ENCODE data around the gene MCTP2. TPM values are rescaled to one million over a fixed set of nuclear protein-coding genes. Genes with fewer than 3 reads are reported as not detected.

MCTP2 gene
- total RNA-seq, 2 experiments from 2014 or later, result 26.1 to 28.5 TPM

DNA sequence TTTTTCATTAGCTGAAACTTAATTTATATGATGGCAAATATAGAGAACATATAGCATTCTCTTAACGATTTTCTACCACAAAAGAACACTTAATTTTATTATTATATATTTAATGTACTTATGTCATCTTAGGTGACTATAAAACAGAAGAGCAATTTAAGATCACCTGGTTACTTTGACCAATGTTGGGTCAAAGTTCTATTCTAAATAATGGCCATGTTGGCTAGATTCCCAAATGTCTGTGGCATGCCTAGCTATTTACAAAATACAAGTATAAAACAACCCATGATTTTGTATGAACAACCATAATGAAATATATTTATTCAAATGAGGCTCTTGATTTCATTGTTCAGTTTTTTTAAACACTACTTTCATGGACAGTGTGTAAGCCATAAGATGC is 200.9 kb downstream of the MCTP2 start:
- H3K4me3 Mint-ChIP-seq, result no peak overlapping the region
- POLR2A ChIA-PET, result no interaction called here
- peaks cover 2% of the 10 kb centered on the region for H3K9me3 Mint-ChIP-seq

DNA sequence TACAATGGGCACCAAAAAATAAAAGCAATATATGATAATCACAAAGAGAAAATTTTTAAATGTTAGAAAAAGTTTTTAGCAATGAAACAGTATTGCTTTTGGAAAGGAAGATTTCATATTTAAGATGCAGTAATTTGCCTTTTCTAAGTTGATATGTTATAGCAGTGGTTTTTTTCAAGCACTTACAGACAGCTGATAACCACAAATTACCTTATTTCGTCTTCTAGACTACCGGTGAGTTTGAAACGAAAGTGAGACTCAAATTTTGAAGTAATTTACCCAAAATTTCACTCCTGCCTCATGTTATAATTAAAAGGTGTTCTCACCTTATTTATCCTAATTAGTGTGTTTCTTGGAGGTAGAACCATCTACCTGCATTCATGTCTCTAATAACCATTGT is 207.8 kb downstream of the MCTP2 start:
- Mint-ChIP-seq H3K27ac (no peak overlapping the region), H3K4me1 (no peaks in the 10 kb centered on the region), H3K4me3 (no peak overlapping the region), H3K27me3 (no peaks in the 10 kb centered on the region), H3K9me3 (no peaks in the 10 kb centered on the region), H3K36me3 (peaks cover 12% of the 10 kb centered on the region)
- ATAC-seq (ENCODE audit: low read depth), result no peak
- no peak for DNase-seq
- POLR2A ChIA-PET, result no interaction called here

More for the DNA sequence above, 200.9 kb downstream of the MCTP2 start:
- H3K27me3 Mint-ChIP-seq, result no peaks in the 10 kb centered on the region
- peaks cover 2% of the 10 kb centered on the region for H3K4me1 Mint-ChIP-seq
- H3K27ac Mint-ChIP-seq, result no peak overlapping the region
- DNase-seq (no peak), ATAC-seq (ENCODE audit: low read depth) (no peak)
- H3K36me3 Mint-ChIP-seq, result peaks cover 2% of the 10 kb centered on the region

DNA sequence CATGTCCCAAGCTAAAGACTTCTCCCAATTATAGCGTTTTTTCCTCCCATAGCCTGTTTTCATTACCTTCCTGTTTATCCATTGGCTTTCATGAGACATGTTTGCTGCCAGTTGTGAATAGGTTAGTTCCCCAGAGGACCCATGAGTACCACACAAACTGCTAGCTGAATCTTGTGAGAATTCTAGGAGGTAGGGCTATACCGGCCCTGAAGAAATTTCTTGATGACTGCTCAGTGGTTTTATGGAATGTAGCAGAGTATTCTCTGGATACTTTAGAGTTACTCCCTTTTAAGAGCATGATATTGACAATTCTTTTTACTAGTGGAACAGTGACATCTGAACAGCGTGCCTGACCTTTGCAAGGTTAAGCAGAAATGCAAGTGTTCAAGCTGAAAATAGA is 210.4 kb downstream of the MCTP2 start:
- Mint-ChIP-seq H3K27ac (no peak overlapping the region), H3K36me3 (peaks cover 20% of the 10 kb centered on the region), H3K27me3 (no peaks in the 10 kb centered on the region), H3K4me3 (no peak overlapping the region), H3K4me1 (no peaks in the 10 kb centered on the region), H3K9me3 (no peaks in the 10 kb centered on the region)
- POLR2A ChIA-PET, result no interaction called here
- ATAC-seq (ENCODE audit: low read depth), result no peak
- no peak for DNase-seq

DNA sequence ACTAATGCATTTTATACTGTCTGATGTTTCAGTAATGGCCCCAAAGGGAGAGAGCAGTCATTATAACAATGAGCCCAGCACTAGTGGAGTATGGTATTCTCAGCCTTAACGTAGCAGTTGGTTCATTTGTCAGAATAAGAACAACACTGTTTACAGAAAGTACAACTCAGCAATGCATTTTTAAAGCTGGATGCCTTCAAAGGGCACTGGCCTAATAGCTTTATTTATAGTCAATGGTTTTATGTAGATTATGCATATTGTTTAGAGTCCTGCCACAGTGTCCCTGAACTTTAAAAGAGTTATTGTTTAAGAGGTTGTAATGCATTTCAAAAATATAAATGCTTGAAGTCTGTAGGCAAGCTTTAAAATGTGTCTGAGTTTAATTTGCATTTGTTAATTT is 211.1 kb downstream of the MCTP2 start:
- Mint-ChIP-seq H3K27ac (no peak overlapping the region), H3K36me3 (peaks cover 22% of the 10 kb centered on the region), H3K27me3 (no peaks in the 10 kb centered on the region), H3K4me1 (no peaks in the 10 kb centered on the region), H3K9me3 (no peaks in the 10 kb centered on the region), H3K4me3 (no peak overlapping the region)
- POLR2A ChIA-PET, result no interaction called here
- DNase-seq (no peak), ATAC-seq (ENCODE audit: low read depth) (no peak)

- DNase-seq, result no peak
- no peaks in the 10 kb centered on the region for H3K4me1 Mint-ChIP-seq
- H3K9me3 Mint-ChIP-seq, result no peaks in the 10 kb centered on the region
- POLR2A ChIA-PET, result no interaction called here
- H3K4me3 Mint-ChIP-seq, result no peak overlapping the region
- H3K36me3 Mint-ChIP-seq, result peaks cover 22% of the 10 kb centered on the region
- H3K27me3 Mint-ChIP-seq, result no peaks in the 10 kb centered on the region
- ATAC-seq (ENCODE audit: low read depth), result no peak
- H3K27ac Mint-ChIP-seq, result no peak overlapping the region
These were observed 211.8 kb downstream of the MCTP2 start for GRCh38 chr15:94443186-94443585.

- H3K36me3 Mint-ChIP-seq, result peaks cover 18% of the 10 kb centered on the region
- POLR2A ChIA-PET, result no interaction called here
- ATAC-seq (ENCODE audit: low read depth) (no peak), DNase-seq (no peak)
- H3K27me3 Mint-ChIP-seq, result no peaks in the 10 kb centered on the region
- H3K9me3 Mint-ChIP-seq, result no peaks in the 10 kb centered on the region
- no peaks in the 10 kb centered on the region for H3K4me1 Mint-ChIP-seq
- H3K27ac Mint-ChIP-seq, result no peak overlapping the region
- H3K4me3 Mint-ChIP-seq, result no peak overlapping the region
These were observed 214.3 kb downstream of the MCTP2 start for GRCh38 chr15:94445566-94446160.

- H3K9me3 Mint-ChIP-seq, result no peaks in the 10 kb centered on the region
- H3K27ac Mint-ChIP-seq, result no peak overlapping the region
- peaks cover 15% of the 10 kb centered on the region for H3K36me3 Mint-ChIP-seq
- POLR2A ChIA-PET, result no interaction called here
- H3K27me3 Mint-ChIP-seq, result no peaks in the 10 kb centered on the region
- DNase-seq, result no peak
- no peak for ATAC-seq (ENCODE audit: low read depth)
- no peaks in the 10 kb centered on the region for H3K4me1 Mint-ChIP-seq
- H3K4me3 Mint-ChIP-seq, result no peak overlapping the region
These were observed 215.1 kb downstream of the MCTP2 start for GRCh38 chr15:94446441-94446840.

GRCh38 chr15:94451466-94451865 is 220.1 kb downstream of the MCTP2 start:
- H3K4me1 Mint-ChIP-seq, result no peaks in the 10 kb centered on the region
- POLR2A ChIA-PET, result no interaction called here
- DNase-seq (no peak), ATAC-seq (ENCODE audit: low read depth) (no peak)
- no peaks in the 10 kb centered on the region for H3K27me3 Mint-ChIP-seq
- no peaks in the 10 kb centered on the region for H3K9me3 Mint-ChIP-seq
- H3K4me3 Mint-ChIP-seq, result no peak overlapping the region
- no peak overlapping the region for H3K27ac Mint-ChIP-seq
- H3K36me3 Mint-ChIP-seq, result peaks cover 3% of the 10 kb centered on the region

- Mint-ChIP-seq H3K27me3 (no peaks in the 10 kb centered on the region), H3K27ac (no peak overlapping the region), H3K36me3 (peaks cover 5% of the 10 kb centered on the region), H3K4me1 (no peaks in the 10 kb centered on the region), H3K4me3 (no peak overlapping the region), H3K9me3 (no peaks in the 10 kb centered on the region)
- POLR2A ChIA-PET, result no interaction called here
- ATAC-seq (ENCODE audit: low read depth) (no peak), DNase-seq (no peak)
These were observed 222.0 kb downstream of the MCTP2 start for GRCh38 chr15:94453227-94453988.

DNA sequence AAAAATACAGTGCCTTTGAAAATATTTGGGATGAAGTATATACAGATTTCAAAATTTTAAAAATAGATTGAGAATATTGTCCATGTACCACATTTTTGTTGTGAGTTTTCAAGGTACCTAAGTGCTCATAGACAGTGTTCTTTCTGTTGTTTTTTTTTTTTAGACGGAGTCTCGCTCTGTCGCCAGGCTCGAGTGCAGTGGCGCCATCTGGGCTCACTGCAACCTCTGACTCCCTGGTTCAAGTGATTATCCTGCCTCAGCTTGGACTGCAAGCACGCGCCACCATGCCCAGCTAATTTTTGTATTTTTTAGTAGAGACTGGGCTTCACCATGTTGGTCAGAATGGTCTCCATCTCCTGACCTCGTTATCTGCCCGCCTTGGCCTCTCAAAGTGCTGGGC is 223.9 kb downstream of the MCTP2 start:
- DNase-seq (no peak), ATAC-seq (ENCODE audit: low read depth) (no peak)
- no peaks in the 10 kb centered on the region for H3K27me3 Mint-ChIP-seq
- no peak overlapping the region for H3K27ac Mint-ChIP-seq
- no peaks in the 10 kb centered on the region for H3K4me1 Mint-ChIP-seq
- H3K9me3 Mint-ChIP-seq, result no peaks in the 10 kb centered on the region
- H3K36me3 Mint-ChIP-seq, result peaks cover 16% of the 10 kb centered on the region
- POLR2A ChIA-PET, result no interaction called here
- H3K4me3 Mint-ChIP-seq, result no peak overlapping the region

GRCh38 chr15:94456226-94456625 is 224.9 kb downstream of the MCTP2 start:
- no peaks in the 10 kb centered on the region for H3K9me3 Mint-ChIP-seq
- no peak overlapping the region for H3K4me3 Mint-ChIP-seq
- no peaks in the 10 kb centered on the region for H3K4me1 Mint-ChIP-seq
- POLR2A ChIA-PET, result no interaction called here
- H3K27ac Mint-ChIP-seq, result no peak overlapping the region
- no peak for DNase-seq
- no peak for ATAC-seq (ENCODE audit: low read depth)
- no peaks in the 10 kb centered on the region for H3K27me3 Mint-ChIP-seq
- peaks cover 19% of the 10 kb centered on the region for H3K36me3 Mint-ChIP-seq

- no peak for DNase-seq
- H3K4me3 Mint-ChIP-seq, result no peak overlapping the region
- H3K36me3 Mint-ChIP-seq, result peaks cover 22% of the 10 kb centered on the region
- no peaks in the 10 kb centered on the region for H3K4me1 Mint-ChIP-seq
- no peak overlapping the region for H3K27ac Mint-ChIP-seq
- ATAC-seq (ENCODE audit: low read depth), result no peak
- POLR2A ChIA-PET, result no interaction called here
- H3K9me3 Mint-ChIP-seq, result no peaks in the 10 kb centered on the region
- H3K27me3 Mint-ChIP-seq, result no peaks in the 10 kb centered on the region
These were observed 226.3 kb downstream of the MCTP2 start for GRCh38 chr15:94457661-94458060.

DNA sequence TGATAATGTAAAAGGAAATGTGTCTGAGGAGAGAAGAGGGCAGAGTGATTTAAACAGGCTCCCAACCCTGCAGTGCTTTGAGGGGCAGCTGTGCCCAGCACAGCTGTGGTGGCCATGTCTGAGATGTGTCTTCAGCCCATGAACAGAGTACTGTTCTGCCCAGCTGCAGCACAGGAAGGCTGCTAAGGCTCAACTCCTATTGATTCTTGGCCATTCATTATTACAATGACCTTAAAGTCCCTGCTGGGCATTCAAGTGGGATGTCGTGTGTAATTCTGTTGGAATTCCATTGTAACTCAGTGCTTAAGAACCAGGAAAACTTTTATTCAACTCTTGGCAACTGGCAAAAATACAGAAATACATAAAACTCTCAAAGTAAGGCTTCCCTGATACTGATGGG is 229.3 kb downstream of the MCTP2 start:
- ATAC-seq (ENCODE audit: low read depth) (no peak), DNase-seq (no peak)
- Mint-ChIP-seq H3K36me3 (peaks cover 21% of the 10 kb centered on the region), H3K4me3 (no peak overlapping the region), H3K27ac (no peak overlapping the region), H3K9me3 (no peaks in the 10 kb centered on the region), H3K4me1 (no peaks in the 10 kb centered on the region), H3K27me3 (no peaks in the 10 kb centered on the region)
- POLR2A ChIA-PET, result no interaction called here

GRCh38 chr15:94467034-94467433 is 235.7 kb downstream of the MCTP2 start:
- H3K4me3 Mint-ChIP-seq, result no peak overlapping the region
- POLR2A ChIA-PET, result no interaction called here
- no peaks in the 10 kb centered on the region for H3K9me3 Mint-ChIP-seq
- H3K4me1 Mint-ChIP-seq, result no peaks in the 10 kb centered on the region
- DNase-seq (no peak), ATAC-seq (ENCODE audit: low read depth) (no peak)
- no peaks in the 10 kb centered on the region for H3K27me3 Mint-ChIP-seq
- H3K27ac Mint-ChIP-seq, result no peak overlapping the region
- H3K36me3 Mint-ChIP-seq, result peaks cover 5% of the 10 kb centered on the region
